ENCODE results near the gene MISP. TPM values are rescaled to one million over a fixed set of nuclear protein-coding genes. Genes with fewer than 3 reads are reported as not detected.

MISP gene
- total and polyA plus RNA-seq, 10 of the 15 experiments (the other 5 are each of a cell fraction or from before 2014, with no cell fraction given): not detected

DNA sequence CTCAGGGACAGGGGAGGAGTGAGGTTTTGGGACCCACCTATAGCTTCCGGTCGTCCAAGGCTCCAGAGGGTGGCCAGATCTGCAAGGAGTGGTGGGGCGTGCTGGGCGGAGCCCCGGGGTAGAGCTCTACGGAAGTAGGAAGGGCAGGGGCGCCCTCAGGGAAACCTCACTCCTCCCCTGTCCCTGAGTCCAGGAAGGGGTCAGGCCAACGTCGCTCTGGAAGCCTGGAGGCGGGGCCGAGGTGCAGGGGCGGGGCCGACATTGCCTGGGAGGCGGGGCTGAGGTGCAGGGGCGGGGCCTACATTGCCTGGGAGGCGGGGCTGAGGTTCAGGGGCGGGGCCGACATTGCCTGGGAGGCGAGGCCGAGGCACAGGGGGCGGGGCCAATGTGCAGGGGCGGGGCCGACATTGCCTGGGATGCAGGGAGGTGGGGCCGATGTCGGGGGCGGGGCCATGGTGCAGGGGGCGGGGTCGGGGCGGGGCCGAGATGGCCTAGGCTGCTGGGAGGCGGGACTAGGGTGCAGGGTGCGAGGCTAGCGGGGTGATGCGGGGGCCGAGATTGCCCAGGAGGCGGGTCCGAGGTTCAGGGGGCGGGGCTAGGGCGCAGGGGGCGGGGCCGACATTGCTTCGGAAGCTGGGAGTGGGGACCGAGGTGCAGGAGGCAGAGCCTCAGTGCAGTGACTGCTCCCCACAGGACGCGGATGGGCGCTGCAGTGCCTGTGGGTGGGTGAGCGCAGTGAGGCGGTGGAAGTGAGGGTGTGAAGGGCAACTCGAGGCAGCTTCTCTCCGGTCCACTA, 47.1 kb upstream of the MISP start (continued):
- TF ChIP-seq, protein P1, sequence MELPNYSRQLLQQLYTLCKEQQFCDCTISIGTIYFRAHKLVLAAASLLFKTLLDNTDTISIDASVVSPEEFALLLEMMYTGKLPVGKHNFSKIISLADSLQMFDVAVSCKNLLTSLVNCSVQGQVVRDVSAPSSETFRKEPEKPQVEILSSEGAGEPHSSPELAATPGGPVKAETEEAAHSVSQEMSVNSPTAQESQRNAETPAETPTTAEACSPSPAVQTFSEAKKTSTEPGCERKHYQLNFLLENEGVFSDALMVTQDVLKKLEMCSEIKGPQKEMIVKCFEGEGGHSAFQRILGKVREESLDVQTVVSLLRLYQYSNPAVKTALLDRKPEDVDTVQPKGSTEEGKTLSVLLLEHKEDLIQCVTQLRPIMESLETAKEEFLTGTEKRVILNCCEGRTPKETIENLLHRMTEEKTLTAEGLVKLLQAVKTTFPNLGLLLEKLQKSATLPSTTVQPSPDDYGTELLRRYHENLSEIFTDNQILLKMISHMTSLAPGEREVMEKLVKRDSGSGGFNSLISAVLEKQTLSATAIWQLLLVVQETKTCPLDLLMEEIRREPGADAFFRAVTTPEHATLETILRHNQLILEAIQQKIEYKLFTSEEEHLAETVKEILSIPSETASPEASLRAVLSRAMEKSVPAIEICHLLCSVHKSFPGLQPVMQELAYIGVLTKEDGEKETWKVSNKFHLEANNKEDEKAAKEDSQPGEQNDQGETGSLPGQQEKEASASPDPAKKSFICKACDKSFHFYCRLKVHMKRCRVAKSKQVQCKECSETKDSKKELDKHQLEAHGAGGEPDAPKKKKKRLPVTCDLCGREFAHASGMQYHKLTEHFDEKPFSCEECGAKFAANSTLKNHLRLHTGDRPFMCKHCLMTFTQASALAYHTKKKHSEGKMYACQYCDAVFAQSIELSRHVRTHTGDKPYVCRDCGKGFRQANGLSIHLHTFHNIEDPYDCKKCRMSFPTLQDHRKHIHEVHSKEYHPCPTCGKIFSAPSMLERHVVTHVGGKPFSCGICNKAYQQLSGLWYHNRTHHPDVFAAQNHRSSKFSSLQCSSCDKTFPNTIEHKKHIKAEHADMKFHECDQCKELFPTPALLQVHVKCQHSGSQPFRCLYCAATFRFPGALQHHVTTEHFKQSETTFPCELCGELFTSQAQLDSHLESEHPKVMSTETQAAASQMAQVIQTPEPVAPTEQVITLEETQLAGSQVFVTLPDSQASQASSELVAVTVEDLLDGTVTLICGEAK (IDR thresholded peaks at IDR 0.05; ENCODE audit: borderline replicate concordance): no peak
- TF ChIP-seq SP1 (IDR thresholded peaks at IDR 0.05; ENCODE audit: low read depth, low read length): no peak
- TF ChIP-seq, protein P2, sequence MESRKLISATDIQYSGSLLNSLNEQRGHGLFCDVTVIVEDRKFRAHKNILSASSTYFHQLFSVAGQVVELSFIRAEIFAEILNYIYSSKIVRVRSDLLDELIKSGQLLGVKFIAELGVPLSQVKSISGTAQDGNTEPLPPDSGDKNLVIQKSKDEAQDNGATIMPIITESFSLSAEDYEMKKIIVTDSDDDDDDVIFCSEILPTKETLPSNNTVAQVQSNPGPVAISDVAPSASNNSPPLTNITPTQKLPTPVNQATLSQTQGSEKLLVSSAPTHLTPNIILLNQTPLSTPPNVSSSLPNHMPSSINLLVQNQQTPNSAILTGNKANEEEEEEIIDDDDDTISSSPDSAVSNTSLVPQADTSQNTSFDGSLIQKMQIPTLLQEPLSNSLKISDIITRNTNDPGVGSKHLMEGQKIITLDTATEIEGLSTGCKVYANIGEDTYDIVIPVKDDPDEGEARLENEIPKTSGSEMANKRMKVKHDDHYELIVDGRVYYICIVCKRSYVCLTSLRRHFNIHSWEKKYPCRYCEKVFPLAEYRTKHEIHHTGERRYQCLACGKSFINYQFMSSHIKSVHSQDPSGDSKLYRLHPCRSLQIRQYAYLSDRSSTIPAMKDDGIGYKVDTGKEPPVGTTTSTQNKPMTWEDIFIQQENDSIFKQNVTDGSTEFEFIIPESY (IDR thresholded peaks at IDR 0.05): no peak
- no peak for TF ChIP-seq SUPT20H (IDR thresholded peaks at IDR 0.05; ENCODE audit: borderline replicate concordance, control insufficient read depth, low read depth, low read length)
- TF ChIP-seq HCFC1 (IDR thresholded peaks at IDR 0.05; ENCODE audit: low read length): no peak
- TF ChIP-seq TAF1 (IDR thresholded peaks at IDR 0.05; ENCODE audit: borderline replicate concordance, low read depth, low read length): no peak
- TF ChIP-seq FOXK2 (IDR thresholded peaks at IDR 0.05): no peak

Measured in GM12878 (cell line).